Omental fat pad (tissue), 4 donors: ENCODE measurements around the gene PAQR7. TPM values are rescaled to one million over a fixed set of nuclear protein-coding genes. Genes with fewer than 3 reads are reported as not detected.
A peak's percentile ranks its signal among the peaks of the same experiment; 100 is the strongest.

ENCODE experiments used
- ATAC-seq: fragments of 150-250 bp; one replicate; pipeline ENCODE4 v1.9.1; 2016; ENCODE audit warnings: mild to moderate bottlenecking, moderate library complexity; ENCODE audit not compliant: low FRiP score
- DNase-seq: peaks from one replicate; pipeline ENCODE4 v3.0.0-alpha.2; 2019; ENCODE audit warnings: low spot score
- CTCF ChIP-seq, 3 donors: fragments of 450-650 bp; IDR thresholded peaks; one replicate each; pipeline ENCODE4 v1.5.1; 2016 to 2017; ENCODE audit warnings: antibody characterized with exemption in 3 of 3, mild to moderate bottlenecking in 3 of 3, moderate library complexity in 2 of 3
- total RNA-seq, 4 donors: library from RNA; depleted of rRNA; stranded (reverse); fragments of >200 nt; gene quantifications; one replicate each; pipeline ENCODE4 v1.1.0, GENCODE V29; 2016

PAQR7 gene
- total RNA-seq, 4 donors from 2014 or later: 4.3 to 7.2 (median 6.5) TPM

DNA sequence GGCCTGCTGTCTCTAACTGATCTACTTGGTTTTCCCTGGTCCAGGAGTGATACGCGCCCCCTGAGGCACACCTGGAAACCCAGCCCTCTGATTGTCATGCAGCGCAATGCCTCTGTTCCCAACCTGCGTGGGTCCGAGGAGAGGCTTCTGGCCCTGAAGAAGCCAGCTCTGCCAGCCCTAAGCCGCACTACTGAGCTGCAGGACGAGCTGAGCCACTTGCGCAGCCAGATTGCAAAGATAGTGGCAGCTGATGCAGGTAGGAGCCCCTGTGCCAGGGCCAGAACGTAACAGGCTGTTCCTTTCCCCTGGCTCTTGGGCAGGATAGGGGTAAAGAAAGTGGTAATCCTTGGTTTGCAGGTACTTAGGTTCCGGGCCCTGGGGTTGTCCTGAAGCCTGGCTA, 48.9 kb downstream of the PAQR7 start:
- ATAC-seq (no peak), DNase-seq (no peak)
- TF ChIP-seq CTCF (IDR thresholded peaks at IDR 0.05): no peak

- DNase-seq (no peak), ATAC-seq (no peak)
- TF ChIP-seq CTCF (IDR thresholded peaks at IDR 0.05): no peak
These were observed 49.9 kb downstream of the PAQR7 start for GRCh38 chr1:25825605-25826004.

- no peak for TF ChIP-seq CTCF (IDR thresholded peaks at IDR 0.05)
- DNase-seq (no peak), ATAC-seq (no peak)
These were observed 53.8 kb downstream of the PAQR7 start for GRCh38 chr1:25821630-25822091.

- TF ChIP-seq CTCF (IDR thresholded peaks at IDR 0.05): no peak
- ATAC-seq: no peak
- DNase-seq: no peak
These were observed 54.4 kb downstream of the PAQR7 start for GRCh38 chr1:25821112-25821476.

DNA sequence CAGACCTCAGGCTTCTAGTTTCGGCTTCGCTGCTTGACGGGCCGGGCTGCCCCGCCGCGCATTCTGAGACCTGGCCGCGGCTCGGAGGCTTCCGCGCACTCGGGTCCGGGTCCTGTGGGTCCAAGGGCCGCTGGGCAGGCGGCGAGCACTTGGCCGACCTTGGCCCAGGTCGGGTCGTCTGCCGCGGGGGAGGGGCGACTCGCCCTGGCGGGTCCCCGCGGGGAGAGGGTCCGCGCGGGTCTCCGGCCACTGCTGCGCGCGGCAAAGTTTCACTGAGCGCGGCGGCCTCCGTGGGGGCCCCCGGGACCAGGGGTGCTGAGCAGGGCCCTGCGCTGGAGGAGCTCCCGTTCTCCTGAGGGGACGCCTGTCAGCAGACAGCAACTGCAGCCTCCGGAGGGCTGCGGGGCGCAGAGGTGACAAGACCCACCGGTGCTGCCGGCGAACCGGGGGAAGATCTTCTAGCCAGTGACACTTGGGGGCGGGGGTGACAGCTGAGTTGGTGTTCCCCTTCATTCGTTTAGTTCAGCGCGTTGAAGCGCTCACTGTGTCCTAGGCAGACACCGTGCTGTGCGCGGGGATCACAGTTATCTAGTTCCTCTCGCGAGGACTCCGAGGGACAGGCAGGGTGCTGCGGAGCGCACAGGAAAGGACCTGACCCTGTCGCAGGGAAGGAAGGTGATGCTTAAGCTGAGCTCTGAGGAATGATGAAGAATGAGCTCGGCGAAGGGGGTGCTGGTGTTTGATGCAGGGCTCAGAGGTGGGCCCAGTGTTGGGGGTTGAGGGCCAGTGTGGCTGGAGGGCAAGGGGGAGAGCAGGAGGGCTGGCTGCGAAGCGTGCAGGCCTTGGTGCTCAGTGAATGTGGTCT, 55.0 kb downstream of the PAQR7 start:
- TF ChIP-seq CTCF (IDR thresholded peaks at IDR 0.05): no peak
- ATAC-seq (peak; percentile 22), DNase-seq (no peak)

DNA sequence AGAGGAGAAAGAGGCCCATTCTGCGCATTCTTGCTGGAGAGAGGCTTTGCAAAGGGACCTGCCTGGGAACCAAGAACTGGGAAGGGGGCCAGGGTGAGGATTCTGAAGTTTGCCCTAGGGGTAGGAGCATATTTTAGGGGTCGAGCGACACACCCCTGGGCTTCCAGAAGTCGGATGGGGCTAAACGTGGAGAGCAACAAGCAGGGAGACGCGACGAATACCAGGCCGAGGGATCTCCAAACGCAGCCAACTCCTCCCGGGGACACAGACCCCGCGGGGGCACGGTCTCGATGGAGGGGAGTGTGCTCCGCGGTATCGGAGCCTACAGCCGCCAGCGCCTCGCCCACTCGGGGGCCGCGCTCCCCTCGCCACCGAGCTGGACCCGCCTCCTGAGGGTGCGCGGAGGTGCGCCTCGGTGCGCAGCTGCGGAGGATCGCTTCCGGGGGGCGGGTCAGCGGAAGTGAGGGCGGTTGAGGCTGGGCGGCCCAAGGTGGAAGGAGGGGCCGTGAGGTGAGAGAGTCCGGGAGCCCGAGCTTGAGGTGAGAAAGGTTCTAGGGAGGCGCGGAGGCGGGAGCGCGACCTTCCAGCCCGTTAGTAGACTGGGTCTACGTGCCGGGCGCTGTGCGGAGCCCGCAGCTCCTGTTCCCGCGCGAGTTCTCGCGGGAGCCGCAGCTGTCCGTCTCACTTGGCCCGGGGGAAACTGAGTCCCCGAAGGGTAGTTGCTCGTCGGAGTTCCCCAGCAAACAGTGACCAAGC, 55.8 kb downstream of the PAQR7 start, which contains the start of gene MTFR1L:
MTFR1L (plus strand) TSS at position 464 of the 756 bp plus-strand sequence. CDS start 3,151 bp downstream, outside the sequence.
- TF ChIP-seq CTCF (IDR thresholded peaks at IDR 0.05): no peak
- ATAC-seq: peak; percentile 89
- DNase-seq: no peak
